Loucy (cell line): Measurements from ENCODE around the gene ACTBL2.

Source experiments
- H2AFZ ChIP-seq: fragments of 200-600 bp; sonication (generic); 2 replicates; pipeline ENCODE4 v1.6.0; 2016; ENCODE audit warnings: antibody characterized with exemption, mild to moderate bottlenecking, low read length, moderate library complexity
- H3F3A ChIP-seq: fragments of 200-600 bp; 2 replicates; pipeline ENCODE4 v1.6.0; 2016; ENCODE audit warnings: antibody characterized with exemption, low read depth, mild to moderate bottlenecking
- H3K27me3 ChIP-seq: fragments of 200-600 bp; sonication (generic); 2 replicates; pipeline ENCODE4 v1.6.1; 2014; ENCODE audit warnings: low read length, mild to moderate bottlenecking; ENCODE audit not compliant: insufficient read depth, poor library complexity, severe bottlenecking
- H3K36me3 ChIP-seq: fragments of 200-600 bp; sonication (generic); 2 replicates; pipeline ENCODE4 v1.6.1; 2016; ENCODE audit warnings: low read length; ENCODE audit not compliant: insufficient read depth
- H3K4me1 ChIP-seq: fragments of 200-600 bp; sonication (generic); 2 replicates; pipeline ENCODE4 v1.5.1; 2014; ENCODE audit warnings: low read length, mild to moderate bottlenecking; ENCODE audit not compliant: insufficient read depth, poor library complexity, severe bottlenecking
- H3K4me2 ChIP-seq: fragments of 200-600 bp; sonication (generic); 2 replicates; pipeline ENCODE4 v1.6.0; 2014; ENCODE audit warnings: antibody characterized with exemption, low read length, low read depth, mild to moderate bottlenecking; ENCODE audit not compliant: poor library complexity, severe bottlenecking
- H3K4me3 ChIP-seq: fragments of 200-600 bp; sonication (generic); 2 replicates; pipeline ENCODE4 v1.5.1; 2014; ENCODE audit warnings: low read length, mild to moderate bottlenecking, mixed read lengths; ENCODE audit not compliant: poor library complexity, severe bottlenecking
- H3K79me2 ChIP-seq: fragments of 200-600 bp; sonication (generic); 2 replicates; pipeline ENCODE4 v1.6.1; 2014; ENCODE audit warnings: low read length; ENCODE audit not compliant: insufficient read depth
- H3K9ac ChIP-seq: fragments of 200-600 bp; sonication (generic); 2 replicates; pipeline ENCODE4 v1.6.0; 2014; ENCODE audit warnings: mild to moderate bottlenecking, low read depth, low read length, moderate library complexity; ENCODE audit not compliant: poor library complexity, severe bottlenecking
- H3K9me2 ChIP-seq: fragments of 200-600 bp; sonication (generic); replicated peaks from 2 replicates; pipeline ENCODE4 v1.6.1; 2016; ENCODE audit warnings: low read depth, low read length, mixed read lengths
- H3K9me3 ChIP-seq: fragments of 200-600 bp; sonication (generic); 2 replicates; pipeline ENCODE4 v1.6.1; 2014; ENCODE audit warnings: mild to moderate bottlenecking, antibody characterized with exemption, low read length, low read depth; ENCODE audit not compliant: insufficient read depth
- H4K20me1 ChIP-seq: fragments of 200-600 bp; sonication (generic); 2 replicates; pipeline ENCODE4 v1.6.0; 2014; ENCODE audit warnings: antibody characterized with exemption, low read length, mild to moderate bottlenecking; ENCODE audit not compliant: insufficient read depth, poor library complexity, severe bottlenecking
- EZH2phosphoT487 ChIP-seq: fragments of 200-600 bp; IDR thresholded peaks from 2 replicates; pipeline ENCODE4 v1.6.1; 2018; ENCODE audit warnings: antibody characterized with exemption, mild to moderate bottlenecking, moderate library complexity, borderline replicate concordance
- TF ChIP-seq, protein P1 (sequence below): fragments of 200-600 bp; sonication (generic); conservative IDR thresholded peaks from 2 replicates; pipeline ENCODE4 v1.5.1; 2014; ENCODE audit warnings: mild to moderate bottlenecking, antibody characterized with exemption, low read length

Gene ACTBL2

DNA sequence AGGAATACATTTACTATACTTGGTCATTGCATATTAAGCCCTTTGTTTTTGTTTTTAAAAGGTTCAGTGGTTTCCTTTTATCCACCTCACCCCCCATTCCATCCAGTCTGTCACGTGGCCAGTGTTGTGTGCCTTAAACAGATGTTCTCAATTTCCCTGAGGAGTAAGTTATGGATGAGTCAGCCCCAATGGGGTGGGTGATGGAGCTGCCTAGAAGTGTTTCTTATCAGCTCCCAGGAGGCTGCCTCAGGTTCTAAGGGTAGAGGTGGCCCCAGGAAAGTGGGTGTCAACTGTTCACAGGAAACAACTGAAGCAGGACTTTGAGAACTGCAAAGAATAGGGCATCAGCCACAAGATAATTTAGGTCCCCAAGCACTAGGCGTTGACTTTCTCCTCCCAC is 41.1 kb downstream of the ACTBL2 start:
- no peaks in the 10 kb centered on the region; the same call in 1 of the 2 replicates for H3F3A ChIP-seq
- H3K4me1 ChIP-seq: peaks cover 49% of the 10 kb centered on the region
- no peaks in the 10 kb centered on the region for H3K9me3 ChIP-seq
- H2AFZ ChIP-seq: peak overlapping the region; percentile 39; the same call in 1 of the 2 replicates
- H3K36me3 ChIP-seq: no peaks in the 10 kb centered on the region
- peak overlapping the region; percentile 46 for H3K9ac ChIP-seq
- H3K9me2 ChIP-seq: no peaks in the 10 kb centered on the region
- TF ChIP-seq EZH2phosphoT487: no peak
- TF ChIP-seq, protein P1, sequence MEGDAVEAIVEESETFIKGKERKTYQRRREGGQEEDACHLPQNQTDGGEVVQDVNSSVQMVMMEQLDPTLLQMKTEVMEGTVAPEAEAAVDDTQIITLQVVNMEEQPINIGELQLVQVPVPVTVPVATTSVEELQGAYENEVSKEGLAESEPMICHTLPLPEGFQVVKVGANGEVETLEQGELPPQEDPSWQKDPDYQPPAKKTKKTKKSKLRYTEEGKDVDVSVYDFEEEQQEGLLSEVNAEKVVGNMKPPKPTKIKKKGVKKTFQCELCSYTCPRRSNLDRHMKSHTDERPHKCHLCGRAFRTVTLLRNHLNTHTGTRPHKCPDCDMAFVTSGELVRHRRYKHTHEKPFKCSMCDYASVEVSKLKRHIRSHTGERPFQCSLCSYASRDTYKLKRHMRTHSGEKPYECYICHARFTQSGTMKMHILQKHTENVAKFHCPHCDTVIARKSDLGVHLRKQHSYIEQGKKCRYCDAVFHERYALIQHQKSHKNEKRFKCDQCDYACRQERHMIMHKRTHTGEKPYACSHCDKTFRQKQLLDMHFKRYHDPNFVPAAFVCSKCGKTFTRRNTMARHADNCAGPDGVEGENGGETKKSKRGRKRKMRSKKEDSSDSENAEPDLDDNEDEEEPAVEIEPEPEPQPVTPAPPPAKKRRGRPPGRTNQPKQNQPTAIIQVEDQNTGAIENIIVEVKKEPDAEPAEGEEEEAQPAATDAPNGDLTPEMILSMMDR: no peak
- H4K20me1 ChIP-seq: no peaks in the 10 kb centered on the region
- no peaks in the 10 kb centered on the region for H3K27me3 ChIP-seq
- peak overlapping the region; percentile 51 for H3K4me3 ChIP-seq
- no peaks in the 10 kb centered on the region for H3K79me2 ChIP-seq
- peak overlapping the region; percentile 65 for H3K4me2 ChIP-seq

DNA sequence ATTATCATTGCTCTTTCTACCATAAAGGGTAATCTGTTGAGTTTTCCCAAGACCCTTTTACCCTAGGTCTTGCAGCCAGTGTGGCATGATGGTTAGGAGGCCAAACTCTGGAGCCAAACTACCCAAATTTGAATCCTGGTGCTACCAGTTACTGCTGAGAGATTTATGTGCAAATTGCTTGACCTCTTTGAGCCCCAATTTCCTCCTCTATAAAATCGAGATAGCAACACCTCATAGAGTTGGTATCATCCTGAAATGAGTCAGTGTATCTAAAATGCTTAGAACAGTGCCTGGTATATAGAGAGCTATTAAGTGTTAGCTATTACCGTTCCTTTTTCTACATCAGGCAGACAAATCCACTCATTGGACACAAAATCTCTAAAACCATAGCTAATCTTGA is 43.0 kb downstream of the ACTBL2 start:
- Histone ChIP-seq H3K9me2 (no peaks in the 10 kb centered on the region), H3K4me1 (peaks cover 32% of the 10 kb centered on the region), H3K27me3 (no peaks in the 10 kb centered on the region), H3K9me3 (no peaks in the 10 kb centered on the region), H3K9ac (no peak overlapping the region), H4K20me1 (no peaks in the 10 kb centered on the region), H3K4me3 (no peak overlapping the region), H3K36me3 (no peaks in the 10 kb centered on the region), H3K4me2 (no peak overlapping the region), H3F3A (no peaks in the 10 kb centered on the region; the same call in 1 of the 2 replicates), H2AFZ (no peak overlapping the region), H3K79me2 (no peaks in the 10 kb centered on the region)
- TF ChIP-seq, protein P1: no peak
- no peak for TF ChIP-seq EZH2phosphoT487

DNA sequence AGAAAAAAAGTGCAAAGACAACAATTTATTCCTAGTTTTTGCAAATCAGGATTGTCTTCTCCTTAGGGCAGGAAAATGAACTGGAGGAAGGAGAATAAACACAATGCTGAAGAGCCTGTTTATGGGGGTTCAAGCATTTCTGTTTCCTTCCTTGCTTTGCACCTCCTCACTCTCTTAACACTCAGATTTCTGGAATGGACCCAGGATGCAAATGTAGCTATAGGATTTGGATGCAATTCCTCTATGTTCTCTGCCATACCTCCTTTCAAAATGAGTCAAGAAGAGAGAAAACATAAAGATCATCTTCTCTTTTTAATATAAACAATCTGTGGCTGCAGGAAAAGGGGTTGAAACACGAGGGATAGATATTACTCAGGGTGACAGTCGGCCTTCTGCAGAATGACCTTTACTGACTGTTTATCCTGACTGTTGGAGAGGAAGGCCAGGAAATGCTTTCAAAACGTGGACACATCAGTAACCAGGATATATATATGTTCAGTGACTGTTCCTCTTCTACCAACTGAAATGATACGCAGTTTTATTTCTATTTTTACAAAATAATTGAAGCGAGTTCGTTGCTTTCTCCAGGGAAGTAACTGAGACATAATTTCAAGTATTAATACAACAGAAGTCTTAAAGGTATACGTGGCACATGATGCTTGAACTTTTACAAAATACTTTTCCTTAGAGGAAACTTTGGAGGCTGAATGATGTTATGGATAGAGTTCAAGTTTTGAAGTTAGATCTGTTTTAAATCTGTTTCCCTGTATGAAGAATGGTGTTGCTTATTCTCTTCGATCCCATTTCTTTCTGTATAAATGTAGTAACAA is 44.4 kb downstream of the ACTBL2 start:
- no peak overlapping the region for H3K9ac ChIP-seq
- no peaks in the 10 kb centered on the region for H4K20me1 ChIP-seq
- H3K4me2 ChIP-seq: no peak overlapping the region
- H3K9me3 ChIP-seq: no peaks in the 10 kb centered on the region
- H3K4me1 ChIP-seq: peaks cover 26% of the 10 kb centered on the region
- no peak overlapping the region for H2AFZ ChIP-seq
- no peaks in the 10 kb centered on the region for H3K27me3 ChIP-seq
- no peaks in the 10 kb centered on the region for H3K36me3 ChIP-seq
- H3K79me2 ChIP-seq: no peaks in the 10 kb centered on the region
- no peaks in the 10 kb centered on the region for H3K9me2 ChIP-seq
- TF ChIP-seq EZH2phosphoT487: no peak
- TF ChIP-seq, protein P1: no peak
- no peaks in the 10 kb centered on the region; the same call in 1 of the 2 replicates for H3F3A ChIP-seq
- no peak overlapping the region for H3K4me3 ChIP-seq
